ENCODE results near the gene PRR11. TPM values are rescaled to one million over a fixed set of nuclear protein-coding genes. Genes with fewer than 3 reads are reported as not detected.
A peak's percentile ranks its signal among the peaks of the same experiment; 100 is the strongest.

PRR11 gene
- total and polyA plus RNA-seq, 7 donors, result 0.36 to 11.0 (median 1.2) TPM; not detected in 1

DNA sequence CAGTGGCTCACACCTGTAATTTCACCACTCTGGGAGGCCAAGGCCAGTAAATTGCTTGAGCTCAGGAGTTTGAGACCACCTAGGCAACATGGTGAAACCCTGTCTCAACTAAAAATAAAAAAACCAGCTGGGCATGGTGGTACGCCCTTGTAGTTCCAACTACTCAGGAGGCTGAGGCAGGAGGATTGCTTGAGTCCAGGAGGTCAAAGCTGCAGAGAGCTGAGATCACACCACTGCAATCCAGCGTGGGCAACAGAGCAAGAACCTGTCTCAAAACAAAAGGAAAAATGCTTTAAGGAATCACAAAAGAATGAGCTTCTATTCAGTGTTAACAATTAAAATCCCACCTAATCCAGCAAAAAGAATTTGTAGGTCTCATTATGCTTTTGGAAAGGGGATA, 5.9 kb downstream of the PRR11 start:
- Histone ChIP-seq H3K36me3 (no peaks in the 10 kb centered on the region), H3K27me3 (no peaks in the 10 kb centered on the region), H3K4me1 (no peaks in the 10 kb centered on the region), H3K9me3 (no peaks in the 10 kb centered on the region), H3K27ac (no peak overlapping the region), H3K4me3 (no peak overlapping the region)
- intact Hi-C loops (cut with DNase I), result no loop called here
- TF ChIP-seq EP300 (IDR thresholded peaks at IDR 0.05), result no peak
- TF ChIP-seq POLR2A (IDR thresholded peaks at IDR 0.05), result no peak
- no peak for TF ChIP-seq POLR2AphosphoS5 (IDR thresholded peaks at IDR 0.05)
- TF ChIP-seq, protein P1, sequence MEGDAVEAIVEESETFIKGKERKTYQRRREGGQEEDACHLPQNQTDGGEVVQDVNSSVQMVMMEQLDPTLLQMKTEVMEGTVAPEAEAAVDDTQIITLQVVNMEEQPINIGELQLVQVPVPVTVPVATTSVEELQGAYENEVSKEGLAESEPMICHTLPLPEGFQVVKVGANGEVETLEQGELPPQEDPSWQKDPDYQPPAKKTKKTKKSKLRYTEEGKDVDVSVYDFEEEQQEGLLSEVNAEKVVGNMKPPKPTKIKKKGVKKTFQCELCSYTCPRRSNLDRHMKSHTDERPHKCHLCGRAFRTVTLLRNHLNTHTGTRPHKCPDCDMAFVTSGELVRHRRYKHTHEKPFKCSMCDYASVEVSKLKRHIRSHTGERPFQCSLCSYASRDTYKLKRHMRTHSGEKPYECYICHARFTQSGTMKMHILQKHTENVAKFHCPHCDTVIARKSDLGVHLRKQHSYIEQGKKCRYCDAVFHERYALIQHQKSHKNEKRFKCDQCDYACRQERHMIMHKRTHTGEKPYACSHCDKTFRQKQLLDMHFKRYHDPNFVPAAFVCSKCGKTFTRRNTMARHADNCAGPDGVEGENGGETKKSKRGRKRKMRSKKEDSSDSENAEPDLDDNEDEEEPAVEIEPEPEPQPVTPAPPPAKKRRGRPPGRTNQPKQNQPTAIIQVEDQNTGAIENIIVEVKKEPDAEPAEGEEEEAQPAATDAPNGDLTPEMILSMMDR (IDR thresholded peaks at IDR 0.05), result no peak
- DNase-seq, result no peak
- 97 to 98% methylated on average over 2 of the region's 2 CpGs for WGBS, 2 donors

DNA sequence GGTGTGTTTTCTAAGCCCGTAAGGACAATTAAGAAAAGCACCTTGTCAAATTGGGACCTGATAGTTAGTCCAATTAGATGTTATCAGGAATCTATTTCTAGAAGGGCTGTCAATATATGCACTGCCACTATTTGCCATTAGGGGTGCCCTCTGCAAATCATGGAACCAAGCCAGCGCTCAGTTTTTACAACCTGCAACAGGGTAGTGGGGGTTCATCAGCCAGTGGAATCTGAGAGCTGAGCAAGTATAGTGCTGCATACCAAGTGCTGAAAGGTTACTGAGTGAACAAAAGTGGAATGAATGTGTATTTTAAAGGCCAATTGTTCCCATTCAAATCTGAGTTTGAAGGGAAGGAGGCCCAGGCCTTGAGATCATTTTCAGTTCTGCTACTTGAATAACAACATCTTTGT, 10.4 kb downstream of the PRR11 start:
- Histone ChIP-seq H3K4me1 (no peaks in the 10 kb centered on the region), H3K27me3 (no peaks in the 10 kb centered on the region), H3K27ac (peak overlapping the region in 1 of 4 donors; percentile 4), H3K4me3 (no peak overlapping the region), H3K9me3 (no peaks in the 10 kb centered on the region), H3K36me3 (no peaks in the 10 kb centered on the region)
- TF ChIP-seq EP300 (IDR thresholded peaks at IDR 0.05) (no peak), POLR2AphosphoS5 (IDR thresholded peaks at IDR 0.05) (no peak)
- TF ChIP-seq, protein P1 (IDR thresholded peaks at IDR 0.05), result peak in 1 of 4 experiments; percentile 22
- no peak for DNase-seq
- WGBS, 2 donors, result 39 to 57% methylated on average over 2 of the region's 2 CpGs
- intact Hi-C loops (cut with DNase I), result no loop called here

DNA sequence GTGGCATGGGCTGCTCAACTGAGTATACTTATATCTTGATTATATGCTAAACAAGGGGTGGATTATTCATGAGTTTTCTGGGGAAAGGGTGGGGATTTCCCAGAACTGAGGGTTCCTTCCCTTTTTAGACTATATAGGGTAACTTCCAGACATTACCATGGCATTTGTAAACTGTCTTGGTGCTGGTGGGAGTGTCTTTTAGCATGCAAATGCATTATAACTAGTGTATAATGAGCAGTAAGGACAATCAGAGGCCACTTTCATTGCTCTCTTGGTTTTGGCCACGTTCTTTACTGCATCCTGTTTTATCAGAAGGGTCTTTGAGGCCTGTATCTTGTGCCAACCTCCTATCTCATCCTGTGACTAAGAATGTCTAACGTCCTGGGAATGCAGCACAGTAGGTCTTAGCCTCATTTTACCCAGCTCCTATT, 12.0 kb downstream of the PRR11 start:
- Histone ChIP-seq H3K4me1 (no peaks in the 10 kb centered on the region), H3K27ac (no peak overlapping the region), H3K27me3 (no peaks in the 10 kb centered on the region), H3K4me3 (no peak overlapping the region), H3K36me3 (no peaks in the 10 kb centered on the region), H3K9me3 (no peaks in the 10 kb centered on the region)
- no peak for DNase-seq
- intact Hi-C loops (cut with DNase I), result no loop called here
- TF ChIP-seq EP300 (IDR thresholded peaks at IDR 0.05) (no peak), POLR2A (IDR thresholded peaks at IDR 0.05) (no peak), POLR2AphosphoS5 (IDR thresholded peaks at IDR 0.05) (no peak)
- TF ChIP-seq, protein P1 (IDR thresholded peaks at IDR 0.05), result no peak
- WGBS, 2 donors, result 73 to 85% methylated on average over 2 of the region's 2 CpGs

DNA sequence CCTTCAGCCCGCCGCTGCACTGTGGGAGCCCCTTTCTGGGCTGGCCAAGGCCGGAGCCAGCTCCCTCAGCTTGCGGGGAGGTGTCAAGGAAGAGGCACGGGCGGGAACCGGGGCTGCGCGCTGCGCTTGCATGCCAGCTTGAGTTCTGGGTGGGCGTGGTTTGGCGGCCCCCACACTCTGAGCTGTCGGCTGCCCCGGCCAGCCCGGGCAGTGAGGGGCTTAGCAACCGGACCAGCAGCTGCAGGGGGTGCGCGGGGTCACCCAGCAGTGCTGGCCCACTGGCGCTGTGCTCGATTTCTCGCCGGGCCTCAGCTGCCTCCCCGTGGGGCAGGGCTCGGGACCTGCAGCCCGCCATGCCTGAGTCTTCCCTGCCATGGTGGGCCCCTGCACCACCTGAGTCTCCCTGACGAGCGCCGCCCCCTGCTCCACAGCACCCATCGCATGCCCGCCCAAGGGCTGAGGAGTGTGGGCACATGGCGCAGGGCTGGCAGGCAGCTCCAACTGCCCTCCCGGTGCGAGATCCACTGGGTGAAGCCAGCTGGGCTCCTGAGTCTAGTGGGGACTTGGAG, 17.0 kb downstream of the PRR11 start:
- intact Hi-C loops (cut with DNase I), result no loop called here
- Histone ChIP-seq H3K27ac (no peak overlapping the region), H3K9me3 (no peaks in the 10 kb centered on the region), H3K27me3 (no peaks in the 10 kb centered on the region), H3K36me3 (no peaks in the 10 kb centered on the region), H3K4me3 (no peak overlapping the region), H3K4me1 (no peaks in the 10 kb centered on the region)
- TF ChIP-seq EP300 (IDR thresholded peaks at IDR 0.05) (no peak), POLR2AphosphoS5 (IDR thresholded peaks at IDR 0.05) (no peak), POLR2A (IDR thresholded peaks at IDR 0.05) (no peak)
- TF ChIP-seq, protein P1 (IDR thresholded peaks at IDR 0.05), result no peak
- DNase-seq, result no peak
- 96 to 99% methylated on average over 33 of the region's 33 CpGs for WGBS, 2 donors

DNA sequence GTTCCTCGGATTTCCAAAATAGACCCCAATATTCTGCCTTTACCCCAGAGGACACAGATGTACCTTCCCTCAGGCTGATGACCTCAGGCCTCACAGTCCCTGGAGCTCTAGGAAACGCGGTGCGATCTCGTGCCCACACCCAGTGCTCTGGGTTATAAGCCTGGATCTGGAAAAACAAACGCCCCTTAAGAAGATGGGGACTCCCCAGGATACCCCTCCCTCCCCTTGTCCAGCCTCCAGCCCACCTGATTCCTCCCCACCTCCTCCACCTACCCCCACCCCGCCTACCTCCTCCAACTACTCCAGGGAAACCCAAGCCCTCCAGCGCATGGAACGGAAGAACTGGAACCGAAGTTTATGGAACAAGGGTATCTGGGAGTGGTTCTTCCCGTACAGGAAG, 19.1 kb downstream of the PRR11 start:
- Histone ChIP-seq H3K9me3 (no peaks in the 10 kb centered on the region), H3K27ac (no peak overlapping the region), H3K36me3 (no peaks in the 10 kb centered on the region), H3K27me3 (no peaks in the 10 kb centered on the region), H3K4me1 (no peaks in the 10 kb centered on the region), H3K4me3 (no peak overlapping the region)
- no peak for DNase-seq
- intact Hi-C loops (cut with DNase I), result no loop called here
- TF ChIP-seq POLR2AphosphoS5 (IDR thresholded peaks at IDR 0.05) (no peak), EP300 (IDR thresholded peaks at IDR 0.05) (no peak), POLR2A (IDR thresholded peaks at IDR 0.05) (no peak)
- TF ChIP-seq, protein P1 (IDR thresholded peaks at IDR 0.05), result no peak
- WGBS, 2 donors, result 98 to 99% methylated on average over 11 of the region's 11 CpGs
